ENCODE data around the gene S100A7. TPM values are rescaled to one million over a fixed set of nuclear protein-coding genes. Genes with fewer than 3 reads are reported as not detected.

The S100A7 gene
- total RNA-seq, 1 experiment from 2014 or later, result not detected

GRCh38 chr1:153437236-153437635, 23.2 kb downstream of the S100A7 start:
- Mint-ChIP-seq H3K9me3 (ENCODE audit: unreplicated experiment) (no peaks in the 10 kb centered on the region), H3K27me3 (ENCODE audit: insufficient read depth, unreplicated experiment) (peaks cover 24% of the 10 kb centered on the region), H3K4me3 (ENCODE audit: unreplicated experiment) (no peak overlapping the region), H3K36me3 (ENCODE audit: insufficient read depth, unreplicated experiment) (no peaks in the 10 kb centered on the region), H3K4me1 (ENCODE audit: low read depth, unreplicated experiment) (no peaks in the 10 kb centered on the region), H3K27ac (ENCODE audit: unreplicated experiment) (no peak overlapping the region)
- no peak for DNase-seq
- H3K27me3 ChIP-seq (replicated peaks; ENCODE audit: control insufficient read depth, insufficient read depth, low read length), result peaks cover 2% of the 10 kb centered on the region; the same call in 1 of the 2 replicates
- intact Hi-C loops (cut with micrococcal nuclease; ENCODE audit: unreplicated experiment), result no loop called here
- no peaks in the 10 kb centered on the region for H3K9me3 ChIP-seq
- POLR2A ChIA-PET, result no interaction called here
- no peak for TF ChIP-seq CTCF (IDR thresholded peaks at IDR 0.05; ENCODE audit: insufficient read depth in 1 of 2, low read depth in 1 of 2, low read length in 1 of 2, severe bottlenecking in 1 of 2, unreplicated experiment in 1 of 2)
- BruUV-seq (replicated peaks), result no TSS peak
- H3K36me3 ChIP-seq (ENCODE audit: control insufficient read depth, insufficient read depth, low read length), result no peaks in the 10 kb centered on the region
- H3K4me1 ChIP-seq, result no peaks in the 10 kb centered on the region
- CTCF ChIA-PET, result no interaction called here
- no peak overlapping the region for H3K4me3 ChIP-seq (ENCODE audit: low read depth, low read length)

GRCh38 chr1:153434746-153435455, 25.6 kb downstream of the S100A7 start:
- H3K36me3 Mint-ChIP-seq (ENCODE audit: insufficient read depth, unreplicated experiment), result no peaks in the 10 kb centered on the region
- no peak for DNase-seq
- H3K4me3 Mint-ChIP-seq (ENCODE audit: unreplicated experiment), result no peak overlapping the region
- intact Hi-C loops (cut with micrococcal nuclease; ENCODE audit: unreplicated experiment), result no loop called here
- H3K4me3 ChIP-seq (ENCODE audit: low read depth, low read length), result no peak overlapping the region
- no peaks in the 10 kb centered on the region for H3K4me1 ChIP-seq
- H3K36me3 ChIP-seq (ENCODE audit: control insufficient read depth, insufficient read depth, low read length), result no peaks in the 10 kb centered on the region
- no peaks in the 10 kb centered on the region for H3K4me1 Mint-ChIP-seq (ENCODE audit: low read depth, unreplicated experiment)
- no peaks in the 10 kb centered on the region for H3K9me3 ChIP-seq
- no peaks in the 10 kb centered on the region for H3K9me3 Mint-ChIP-seq (ENCODE audit: unreplicated experiment)
- CTCF ChIA-PET, result no interaction called here
- TF ChIP-seq CTCF (IDR thresholded peaks at IDR 0.05; ENCODE audit: insufficient read depth in 1 of 2, low read depth in 1 of 2, low read length in 1 of 2, severe bottlenecking in 1 of 2, unreplicated experiment in 1 of 2), result no peak
- H3K27me3 Mint-ChIP-seq (ENCODE audit: insufficient read depth, unreplicated experiment), result peaks cover 23% of the 10 kb centered on the region
- peaks cover 2% of the 10 kb centered on the region; the same call in 1 of the 2 replicates for H3K27me3 ChIP-seq (replicated peaks; ENCODE audit: control insufficient read depth, insufficient read depth, low read length)
- BruUV-seq (replicated peaks), result no TSS peak
- no peak overlapping the region for H3K27ac Mint-ChIP-seq (ENCODE audit: unreplicated experiment)
- POLR2A ChIA-PET, result no interaction called here

GRCh38 chr1:153432874-153433681, 27.4 kb downstream of the S100A7 start:
- intact Hi-C loops (cut with micrococcal nuclease; ENCODE audit: unreplicated experiment), result no loop called here
- peaks cover 2% of the 10 kb centered on the region; the same call in 1 of the 2 replicates for H3K27me3 ChIP-seq (replicated peaks; ENCODE audit: control insufficient read depth, insufficient read depth, low read length)
- no peaks in the 10 kb centered on the region for H3K36me3 ChIP-seq (ENCODE audit: control insufficient read depth, insufficient read depth, low read length)
- no peaks in the 10 kb centered on the region for H3K4me1 Mint-ChIP-seq (ENCODE audit: low read depth, unreplicated experiment)
- no TSS peak for BruUV-seq (replicated peaks)
- H3K9me3 ChIP-seq, result no peaks in the 10 kb centered on the region
- no peak overlapping the region for H3K27ac Mint-ChIP-seq (ENCODE audit: unreplicated experiment)
- TF ChIP-seq CTCF (IDR thresholded peaks at IDR 0.05; ENCODE audit: insufficient read depth in 1 of 2, low read depth in 1 of 2, low read length in 1 of 2, severe bottlenecking in 1 of 2, unreplicated experiment in 1 of 2), result no peak
- H3K4me1 ChIP-seq, result no peaks in the 10 kb centered on the region
- H3K4me3 Mint-ChIP-seq (ENCODE audit: unreplicated experiment), result no peak overlapping the region
- no peaks in the 10 kb centered on the region for H3K9me3 Mint-ChIP-seq (ENCODE audit: unreplicated experiment)
- DNase-seq, result no peak
- no peaks in the 10 kb centered on the region for H3K36me3 Mint-ChIP-seq (ENCODE audit: insufficient read depth, unreplicated experiment)
- peaks cover 19% of the 10 kb centered on the region for H3K27me3 Mint-ChIP-seq (ENCODE audit: insufficient read depth, unreplicated experiment)
- POLR2A ChIA-PET, result no interaction called here
- H3K4me3 ChIP-seq (ENCODE audit: low read depth, low read length), result no peak overlapping the region
- CTCF ChIA-PET, result no interaction called here

Data from Caco-2 (cell line).